SH-SY5Y (cell line): ENCODE data around the gene TSTD2.

Experiments
- GATA2 ChIP-seq: IDR thresholded peaks from 2 replicates; pipeline ENCODE4 v1.6.1; 2011; ENCODE audit warnings: mild to moderate bottlenecking, low read depth, low read length
- GATA3 ChIP-seq: IDR thresholded peaks from 2 replicates; pipeline ENCODE4 v1.6.1; 2011; ENCODE audit warnings: low read depth, mild to moderate bottlenecking, low read length, moderate library complexity

DNA sequence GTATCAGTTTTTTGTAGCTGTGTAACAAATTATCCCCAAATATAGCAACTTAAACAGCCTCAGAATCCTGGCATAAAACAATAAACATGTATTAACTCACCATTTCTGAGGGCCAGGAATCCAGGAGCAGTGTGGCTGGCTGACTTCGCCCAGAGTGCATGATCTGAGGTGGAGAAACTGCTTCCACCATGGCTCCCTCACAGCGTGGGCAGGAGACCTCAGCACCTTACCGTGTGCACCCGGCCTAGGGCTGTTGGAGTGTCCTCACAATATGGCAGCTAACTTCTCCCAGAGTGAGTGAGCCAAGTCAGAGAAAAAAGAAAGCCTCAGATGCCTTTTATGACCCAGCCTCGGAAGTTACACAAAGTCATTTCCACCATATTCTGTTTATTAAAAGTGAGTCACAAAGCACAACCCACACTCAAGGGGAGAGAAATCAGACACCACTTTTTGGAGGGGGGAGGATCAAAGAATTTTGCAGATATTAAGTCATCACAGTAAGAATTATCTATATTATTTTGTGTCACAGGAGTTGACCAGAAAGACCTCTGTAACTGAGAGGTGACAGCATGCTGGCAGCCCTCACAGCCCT, 59.6 kb downstream of the TSTD2 start:
- no peak for TF ChIP-seq GATA3
- TF ChIP-seq GATA2 = no peak
